ENCODE measurements around the gene CUL4A.

DNA sequence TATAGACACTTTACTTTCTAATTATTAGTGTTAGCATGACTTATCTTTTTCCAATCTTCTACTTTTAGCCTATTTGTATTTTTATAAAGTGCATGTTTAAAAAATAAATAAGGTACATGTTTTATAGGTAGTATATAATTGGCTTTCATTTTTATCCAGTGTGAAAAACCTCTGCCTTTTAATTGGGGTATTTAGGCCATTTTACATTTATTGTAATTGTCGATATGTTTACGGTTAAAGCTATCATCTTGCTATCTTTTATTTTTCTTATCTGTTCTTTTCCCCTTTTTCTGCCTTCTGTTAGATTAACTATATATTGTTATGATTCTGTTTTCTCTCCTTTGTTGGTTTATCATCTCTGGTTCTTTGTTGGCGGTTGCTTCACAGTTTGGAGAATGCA lies 41.8 kb upstream of the CUL4A start:
- TF ChIP-seq, protein P1, sequence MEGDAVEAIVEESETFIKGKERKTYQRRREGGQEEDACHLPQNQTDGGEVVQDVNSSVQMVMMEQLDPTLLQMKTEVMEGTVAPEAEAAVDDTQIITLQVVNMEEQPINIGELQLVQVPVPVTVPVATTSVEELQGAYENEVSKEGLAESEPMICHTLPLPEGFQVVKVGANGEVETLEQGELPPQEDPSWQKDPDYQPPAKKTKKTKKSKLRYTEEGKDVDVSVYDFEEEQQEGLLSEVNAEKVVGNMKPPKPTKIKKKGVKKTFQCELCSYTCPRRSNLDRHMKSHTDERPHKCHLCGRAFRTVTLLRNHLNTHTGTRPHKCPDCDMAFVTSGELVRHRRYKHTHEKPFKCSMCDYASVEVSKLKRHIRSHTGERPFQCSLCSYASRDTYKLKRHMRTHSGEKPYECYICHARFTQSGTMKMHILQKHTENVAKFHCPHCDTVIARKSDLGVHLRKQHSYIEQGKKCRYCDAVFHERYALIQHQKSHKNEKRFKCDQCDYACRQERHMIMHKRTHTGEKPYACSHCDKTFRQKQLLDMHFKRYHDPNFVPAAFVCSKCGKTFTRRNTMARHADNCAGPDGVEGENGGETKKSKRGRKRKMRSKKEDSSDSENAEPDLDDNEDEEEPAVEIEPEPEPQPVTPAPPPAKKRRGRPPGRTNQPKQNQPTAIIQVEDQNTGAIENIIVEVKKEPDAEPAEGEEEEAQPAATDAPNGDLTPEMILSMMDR (tag by site-specific recombination; IDR thresholded peaks at IDR 0.05): no peak
- no peak for TF ChIP-seq ZNF274 (IDR thresholded peaks at IDR 0.05; ENCODE audit: low read length)
- no peak for TF ChIP-seq ZNF274 (tag by site-specific recombination; IDR thresholded peaks at IDR 0.05; ENCODE audit: borderline replicate concordance)
- TF ChIP-seq, protein P2, sequence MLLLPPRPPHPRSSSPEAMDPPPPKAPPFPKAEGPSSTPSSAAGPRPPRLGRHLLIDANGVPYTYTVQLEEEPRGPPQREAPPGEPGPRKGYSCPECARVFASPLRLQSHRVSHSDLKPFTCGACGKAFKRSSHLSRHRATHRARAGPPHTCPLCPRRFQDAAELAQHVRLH (tag by site-specific recombination; IDR thresholded peaks at IDR 0.05): no peak
